BE2C (cell line): ENCODE measurements around the gene TAS2R31. TPM values are rescaled to one million over a fixed set of nuclear protein-coding genes. Genes with fewer than 3 reads are reported as not detected.

ENCODE experiments used
- DNase-seq: peaks from one replicate; pipeline ENCODE4 v3.0.0-alpha.2; 2020
- H3K27me3 ChIP-seq: fragments of 250-450 bp; sonication (Bioruptor Pico); 2 replicates; pipeline ENCODE4 v1.5.1; 2020; ENCODE audit warnings: mild to moderate bottlenecking
- H3K36me3 ChIP-seq: fragments of 250-450 bp; sonication (Bioruptor Pico); 2 replicates; pipeline ENCODE4 v1.5.1; 2020; ENCODE audit warnings: mild to moderate bottlenecking
- H3K4me1 ChIP-seq: fragments of 250-450 bp; sonication (Bioruptor Pico); 2 replicates; pipeline ENCODE4 v1.5.1; 2020
- H3K4me3 ChIP-seq: 2 replicates; pipeline ENCODE4 v1.5.1; 2011; ENCODE audit warnings: low read depth, low read length
- H3K9me3 ChIP-seq: fragments of 250-450 bp; sonication (Bioruptor Pico); 2 replicates; pipeline ENCODE4 v1.5.1; 2020
- CTCF ChIP-seq: IDR thresholded peaks from 2 replicates; pipeline ENCODE4 v1.5.1; 2012; ENCODE audit warnings: mild to moderate bottlenecking, low read depth, low read length
- polyA plus RNA-seq: library from polyadenylated mRNA; unstranded; fragments of >200 nt; gene quantifications from one replicate; pipeline ENCODE4 v1.2.1, GENCODE V29; 2012; ENCODE audit warnings: low read depth, missing spikeins; ENCODE audit not compliant: insufficient read length, insufficient read depth

The TAS2R31 gene
- polyA plus RNA-seq: 1.3 TPM

- H3K27me3 ChIP-seq: no peaks in the 10 kb centered on the region
- no peaks in the 10 kb centered on the region for H3K9me3 ChIP-seq
- no peaks in the 10 kb centered on the region for H3K4me1 ChIP-seq
- no peak for TF ChIP-seq CTCF
- no peaks in the 10 kb centered on the region for H3K36me3 ChIP-seq
- DNase-seq: no peak
- H3K4me3 ChIP-seq: no peak within 1 kb of the TSS
Measured at GRCh38 chr12:11031307-11031706, at the start of gene TAS2R31. TAS2R31 (minus strand) TSS chr12:11031407; CDS start chr12:11031335, 72 bp downstream.

GRCh38 chr12:11078246-11078645 lies 47.0 kb upstream of the TAS2R31 start:
- H3K4me1 ChIP-seq: no peaks in the 10 kb centered on the region
- no peaks in the 10 kb centered on the region for H3K36me3 ChIP-seq
- no peak overlapping the region for H3K4me3 ChIP-seq
- TF ChIP-seq CTCF: no peak
- DNase-seq: no peak
- no peaks in the 10 kb centered on the region for H3K9me3 ChIP-seq
- no peaks in the 10 kb centered on the region for H3K27me3 ChIP-seq

- H3K36me3 ChIP-seq: no peaks in the 10 kb centered on the region
- no peak for TF ChIP-seq CTCF
- no peaks in the 10 kb centered on the region for H3K4me1 ChIP-seq
- H3K9me3 ChIP-seq: no peaks in the 10 kb centered on the region
- H3K4me3 ChIP-seq: no peak overlapping the region
- no peak for DNase-seq
- no peaks in the 10 kb centered on the region for H3K27me3 ChIP-seq
Measured at GRCh38 chr12:11075642-11076041, 44.4 kb upstream of the TAS2R31 start.

GRCh38 chr12:11071414-11071813 lies 40.2 kb upstream of the TAS2R31 start:
- no peaks in the 10 kb centered on the region for H3K4me1 ChIP-seq
- no peaks in the 10 kb centered on the region for H3K36me3 ChIP-seq
- no peaks in the 10 kb centered on the region for H3K9me3 ChIP-seq
- no peak for TF ChIP-seq CTCF
- no peak overlapping the region for H3K4me3 ChIP-seq
- no peak for DNase-seq
- H3K27me3 ChIP-seq: no peaks in the 10 kb centered on the region

GRCh38 chr12:11070999-11071398 lies 39.8 kb upstream of the TAS2R31 start:
- no peaks in the 10 kb centered on the region for H3K4me1 ChIP-seq
- no peak for TF ChIP-seq CTCF
- H3K9me3 ChIP-seq: no peaks in the 10 kb centered on the region
- no peaks in the 10 kb centered on the region for H3K27me3 ChIP-seq
- H3K36me3 ChIP-seq: no peaks in the 10 kb centered on the region
- DNase-seq: no peak
- no peak overlapping the region for H3K4me3 ChIP-seq

- no peaks in the 10 kb centered on the region for H3K27me3 ChIP-seq
- no peak for TF ChIP-seq CTCF
- no peaks in the 10 kb centered on the region for H3K9me3 ChIP-seq
- DNase-seq: no peak
- H3K4me3 ChIP-seq: no peak overlapping the region
- no peaks in the 10 kb centered on the region for H3K4me1 ChIP-seq
- no peaks in the 10 kb centered on the region for H3K36me3 ChIP-seq
Measured at GRCh38 chr12:11069854-11070365, 38.7 kb upstream of the TAS2R31 start.
